Ovary (tissue), 9 donors: ENCODE measurements around the gene GUCY1B1. TPM values are rescaled to one million over a fixed set of nuclear protein-coding genes. Genes with fewer than 3 reads are reported as not detected.
"Not testable (repeated sequence)": the region's sequence is repeated elsewhere in the genome, so short reads cannot be mapped to it uniquely, and the experiment has no call there.

Experiments
- DNase-seq, 5 donors: peaks; one replicate each; pipeline ENCODE4 v3.0.0-alpha.2; 2019 to 2020
- H3K27ac ChIP-seq, 2 donors: fragments of 200-600 bp; one replicate each; pipeline versions ENCODE4 v1.5.1 to v1.8.0; 2019 to 2022
- H3K27me3 ChIP-seq: fragments of 200-600 bp; one replicate; pipeline ENCODE4 v1.8.0; 2022
- H3K36me3 ChIP-seq: fragments of 200-600 bp; sonication (generic); one replicate; pipeline ENCODE4 v1.5.1; 2019
- H3K4me1 ChIP-seq: one replicate; pipeline ENCODE4 v1.8.1; 2013; ENCODE audit warnings: mild to moderate bottlenecking, moderate library complexity; ENCODE audit not compliant: insufficient read depth
- H3K4me3 ChIP-seq: fragments of 200-600 bp; sonication (generic); one replicate; pipeline ENCODE4 v1.5.1; 2017
- H3K9me3 ChIP-seq, 2 donors: fragments of 200-600 bp in 1 of 2; sonication (generic) in 1 of 2; one replicate each; pipeline versions ENCODE4 v1.5.1 to v1.8.1; 2013 to 2019; ENCODE audit warnings: mild to moderate bottlenecking in 1 of 2, moderate library complexity in 1 of 2
- CTCF ChIP-seq, 3 donors: fragments of 450-650 bp in 2 of 3; fragments of 200-600 bp in 1 of 3; IDR thresholded peaks; one replicate each; pipeline versions ENCODE4 v1.5.1 to v1.8.0; 2016 to 2022; ENCODE audit warnings: antibody characterized with exemption in 3 of 3, mild to moderate bottlenecking in 1 of 3
- EP300 ChIP-seq: sonication (generic); formaldehyde crosslinking; IDR thresholded peaks from one replicate; pipeline ENCODE4 v1.6.1; 2017; ENCODE audit warnings: antibody characterized with exemption
- POLR2A ChIP-seq: fragments of 450-650 bp; IDR thresholded peaks from one replicate; pipeline ENCODE4 v1.6.1; 2017; ENCODE audit warnings: antibody characterized with exemption, mild to moderate bottlenecking, moderate library complexity
- WGBS, 3 donors: extraction: QIAGEN DNeasy Blood & Tissue Kit in 1 of 3; methylation state at CpG; one replicate each; pipeline versions ENCODE4 v1.1.5 to v1.1.7; 2013 to 2017; 5-methylcytosine and 5-hydroxymethylcytosine counted together
- intact Hi-C, 4 donors: fragments of 100-400 bp; cut with DNase I; formaldehyde crosslinking; loops; one replicate each; pipeline versions ENCODE4 v1.11.0 to v1.15.1; 2022 to 2023
- polyA plus RNA-seq, 2 donors: library from polyadenylated mRNA; stranded (reverse); fragments of 200-250 nt in 1 of 2; fragments of 350-450 nt in 1 of 2; fragmentation: Illumina TruSeq in 1 of 2; extraction: RNeasy Lipid Tissue Mini Kit (QIAGEN cat#74804) in 1 of 2; gene quantifications; one replicate each; pipeline ENCODE4 v1.2.3, GENCODE V29; 2013 to 2014
- total RNA-seq, 7 donors: library from RNA; depleted of rRNA in 2 of 7; stranded (reverse); fragments of >200 nt in 2 of 7; fragmentation: NEBNext Ultra II Directional in 3 of 7; extraction: Animal tissue kit (Norgen Biotek cat#: 25700) in 3 of 7; gene quantifications; one replicate each; pipeline versions ENCODE4 v1.1.0 to v1.2.4, GENCODE V29; 2016 to 2023
- donor health status: DM: no; HTN: no; CAD: no; lungs with moderate emphysema.
- donor health status: DM: no; HTN: no; CAD: no.
- donor health status: Bipolar disorder and iron deficiency.
- donor health status: DM: yes; HTN: yes; CAD: no.
- donor health status: DM: no; HTN: no; CAD: no.
- donor health status: DM: yes; HTN: yes; CAD: no.

Gene GUCY1B1
- total and polyA plus RNA-seq, 9 donors = 3.6 to 17.9 (median 6.2) TPM

DNA sequence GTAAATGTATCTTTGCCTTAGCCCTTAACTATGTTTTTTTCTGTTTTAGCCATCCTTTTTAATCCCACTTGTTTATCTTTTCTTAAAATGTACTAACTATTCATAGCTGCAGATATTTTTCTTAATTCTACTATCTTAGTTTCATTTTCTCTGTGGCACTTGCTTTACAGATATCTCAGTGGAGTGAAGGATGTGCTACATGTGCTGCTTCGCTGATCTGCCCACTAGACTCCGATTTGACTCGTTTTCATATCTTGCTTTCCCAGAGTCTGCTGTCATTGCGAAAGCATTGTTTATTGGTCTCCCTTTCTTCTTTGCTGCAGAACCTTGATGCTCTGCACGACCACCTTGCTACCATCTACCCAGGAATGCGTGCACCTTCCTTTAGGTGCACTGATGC, 30.6 kb downstream of the GUCY1B1 start:
- Histone ChIP-seq H3K36me3 (no peaks in the 10 kb centered on the region), H3K27ac (peak overlapping the region in 1 of 2 donors; percentile 40), H3K4me1 (no peaks in the 10 kb centered on the region), H3K4me3 (peak overlapping the region; percentile 4), H3K27me3 (no peaks in the 10 kb centered on the region), H3K9me3 (no peaks in the 10 kb centered on the region)
- no peak for DNase-seq
- intact Hi-C loops = loop anchor here in 1 of 4 donors (10.0 kb wide), 1 partner anchor 345 kb away; no protein-coding TSS in a partner anchor
- 14 to 43% (median 17%) methylated on average over 6 of the region's 6 CpGs for WGBS, 3 donors
- TF ChIP-seq POLR2A = no peak
- TF ChIP-seq CTCF (IDR thresholded peaks at IDR 0.05) = no peak
- TF ChIP-seq EP300 = no peak

GRCh38 chr4:155789982-155790381, 31.2 kb downstream of the GUCY1B1 start:
- Histone ChIP-seq H3K27me3 (no peaks in the 10 kb centered on the region), H3K36me3 (no peaks in the 10 kb centered on the region), H3K4me3 (no peak overlapping the region), H3K9me3 (no peaks in the 10 kb centered on the region), H3K4me1 (no peaks in the 10 kb centered on the region), H3K27ac (no peak overlapping the region)
- TF ChIP-seq POLR2A (no peak), CTCF (IDR thresholded peaks at IDR 0.05) (no peak), EP300 (no peak)
- intact Hi-C loops = loop anchor here in 2 of 4 donors (10.0 kb wide), 2 partner anchors 345 to 1255 kb away; no protein-coding TSS in a partner anchor
- WGBS, 3 donors = 22 to 66% (median 32%) methylated on average over 3 of the region's 3 CpGs
- no peak for DNase-seq

GRCh38 chr4:155794589-155795236, 35.9 kb downstream of the GUCY1B1 start:
- intact Hi-C loops = loop anchor here in 1 of 4 donors (10.0 kb wide), 1 partner anchor 1250 kb away; no protein-coding TSS in a partner anchor
- no peak overlapping the region for H3K27ac ChIP-seq
- TF ChIP-seq EP300 (no peak), POLR2A (no peak), CTCF (IDR thresholded peaks at IDR 0.05) (no peak)
- DNase-seq = no peak
- no peaks in the 10 kb centered on the region for H3K4me1 ChIP-seq
- no peak overlapping the region for H3K4me3 ChIP-seq
- H3K36me3 ChIP-seq = no peaks in the 10 kb centered on the region
- H3K9me3 ChIP-seq = no peaks in the 10 kb centered on the region
- H3K27me3 ChIP-seq = no peaks in the 10 kb centered on the region
- 80 to 94% (median 91%) methylated on average over 1 of the region's 1 CpG for WGBS, 3 donors

DNA sequence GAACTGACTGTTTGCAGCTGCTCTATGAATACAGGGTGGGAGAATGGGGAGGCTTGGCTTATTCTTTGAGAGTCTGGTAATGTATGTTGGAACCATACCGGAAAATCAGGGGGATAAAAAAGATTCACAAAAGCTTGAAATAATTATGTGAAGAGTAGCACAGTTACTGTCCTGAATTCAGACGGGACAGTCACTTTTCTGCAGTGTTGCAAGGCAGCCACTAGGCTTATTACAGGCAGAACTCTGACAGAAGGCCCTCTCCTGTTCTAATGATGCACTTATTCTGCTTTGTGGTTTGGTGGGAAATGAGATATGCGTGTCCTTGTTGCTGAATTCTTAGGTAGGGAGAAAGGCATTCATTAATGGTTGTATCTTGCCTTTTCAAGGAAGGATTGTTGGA, 37.2 kb downstream of the GUCY1B1 start:
- no peak overlapping the region for H3K4me3 ChIP-seq
- H3K36me3 ChIP-seq = no peaks in the 10 kb centered on the region
- no peak overlapping the region for H3K27ac ChIP-seq
- intact Hi-C loops = loop anchor here in 1 of 4 donors (10.0 kb wide), 1 partner anchor 1249 kb away; no protein-coding TSS in a partner anchor
- no peaks in the 10 kb centered on the region for H3K27me3 ChIP-seq
- H3K4me1 ChIP-seq = no peaks in the 10 kb centered on the region
- no peaks in the 10 kb centered on the region for H3K9me3 ChIP-seq
- TF ChIP-seq POLR2A (no peak), EP300 (no peak), CTCF (IDR thresholded peaks at IDR 0.05) (no peak)
- DNase-seq = no peak
- WGBS, 3 donors = 64 to 67% (median 64%) methylated on average over 3 of the region's 3 CpGs

- not testable (repeated sequence) for H3K4me3 ChIP-seq, H3K36me3 ChIP-seq, H3K4me1 ChIP-seq, DNase-seq, H3K27ac ChIP-seq, H3K27me3 ChIP-seq, H3K9me3 ChIP-seq
- intact Hi-C loops = loop anchor here in 1 of 4 donors (10.0 kb wide), 1 partner anchor 1247 kb away; no protein-coding TSS in a partner anchor
- WGBS, 3 donors = 95 to 98% (median 96%) methylated on average over 4 of the region's 4 CpGs
These were observed 38.8 kb downstream of the GUCY1B1 start for GRCh38 chr4:155797581-155797980.
